Kidney glomerular epithelial cell (primary cell): ENCODE results near the gene NFATC3.

Experiments used
- DNase-seq: peaks from one replicate; lab custom pipeline; 2025; lab: John Stamatoyannopoulos, UW

Gene NFATC3

GRCh38 chr16:68247932-68248331, 162.8 kb downstream of the NFATC3 start:
- no peak for DNase-seq

GRCh38 chr16:68249371-68249770, 164.2 kb downstream of the NFATC3 start:
- no peak for DNase-seq

- no peak for DNase-seq
Measured at GRCh38 chr16:68250951-68251350, 165.8 kb downstream of the NFATC3 start.

GRCh38 chr16:68251832-68252231, 166.7 kb downstream of the NFATC3 start:
- no peak for DNase-seq

GRCh38 chr16:68252383-68252782, 167.2 kb downstream of the NFATC3 start:
- no peak for DNase-seq

- DNase-seq = no peak
Measured at GRCh38 chr16:68253721-68254120, 168.6 kb downstream of the NFATC3 start.

- DNase-seq = no peak
Measured at GRCh38 chr16:68255712-68256111, 170.5 kb downstream of the NFATC3 start.

- DNase-seq = no peak
Measured at GRCh38 chr16:68257251-68257905, 172.2 kb downstream of the NFATC3 start.

- DNase-seq = peak; percentile 100
Measured at GRCh38 chr16:68257906-68258800, 173.0 kb downstream of the NFATC3 start.

- DNase-seq = no peak
Measured at GRCh38 chr16:68259007-68259825, 174.0 kb downstream of the NFATC3 start.

GRCh38 chr16:68263559-68264127, 178.5 kb downstream of the NFATC3 start:
- no peak for DNase-seq

- peak; percentile 29 for DNase-seq
Measured at GRCh38 chr16:68264128-68265077, 179.2 kb downstream of the NFATC3 start, which contains the start of gene SLC7A6. Gene SLC7A6, plus strand, starts transcription at chr16:68264526. Its CDS starts 10,201 bp downstream, at chr16:68274727.

GRCh38 chr16:68265078-68265920, 180.1 kb downstream of the NFATC3 start:
- peak; percentile 67 for DNase-seq

- no peak for DNase-seq
Measured at GRCh38 chr16:68267612-68268405, 182.6 kb downstream of the NFATC3 start.

- no peak for DNase-seq
Measured at GRCh38 chr16:68269793-68270192, 184.6 kb downstream of the NFATC3 start.

- no peak for DNase-seq
Measured at GRCh38 chr16:68270353-68270752, 185.2 kb downstream of the NFATC3 start.

GRCh38 chr16:68272507-68273209, 187.5 kb downstream of the NFATC3 start:
- DNase-seq = no peak

- DNase-seq = no peak
Measured at GRCh38 chr16:68273459-68273858, 188.3 kb downstream of the NFATC3 start.
